Measurements from ENCODE around the gene GALNT8. TPM values are rescaled to one million over a fixed set of nuclear protein-coding genes. Genes with fewer than 3 reads are reported as not detected.
"Not testable (repeated sequence)": the region's sequence is repeated elsewhere in the genome, so short reads cannot be mapped to it uniquely, and the experiment has no call there.

Gene GALNT8, protein sequence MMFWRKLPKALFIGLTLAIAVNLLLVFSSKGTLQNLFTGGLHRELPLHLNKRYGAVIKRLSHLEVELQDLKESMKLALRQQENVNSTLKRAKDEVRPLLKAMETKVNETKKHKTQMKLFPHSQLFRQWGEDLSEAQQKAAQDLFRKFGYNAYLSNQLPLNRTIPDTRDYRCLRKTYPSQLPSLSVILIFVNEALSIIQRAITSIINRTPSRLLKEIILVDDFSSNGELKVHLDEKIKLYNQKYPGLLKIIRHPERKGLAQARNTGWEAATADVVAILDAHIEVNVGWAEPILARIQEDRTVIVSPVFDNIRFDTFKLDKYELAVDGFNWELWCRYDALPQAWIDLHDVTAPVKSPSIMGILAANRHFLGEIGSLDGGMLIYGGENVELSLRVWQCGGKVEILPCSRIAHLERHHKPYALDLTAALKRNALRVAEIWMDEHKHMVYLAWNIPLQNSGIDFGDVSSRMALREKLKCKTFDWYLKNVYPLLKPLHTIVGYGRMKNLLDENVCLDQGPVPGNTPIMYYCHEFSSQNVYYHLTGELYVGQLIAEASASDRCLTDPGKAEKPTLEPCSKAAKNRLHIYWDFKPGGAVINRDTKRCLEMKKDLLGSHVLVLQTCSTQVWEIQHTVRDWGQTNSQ
- total RNA-seq = 10 to 100 TPM; 24.5 to 41.0 TPM
- long read RNA-seq, transcript GALNT8-201 (11 exons, 2,380 nt) = major isoform, 6 of 57 reads
- long read RNA-seq, partial matches to known transcripts = 6 of 57 reads
- long read RNA-seq, other reads (novel, unspliced or antisense) = 45 of 57 reads

DNA sequence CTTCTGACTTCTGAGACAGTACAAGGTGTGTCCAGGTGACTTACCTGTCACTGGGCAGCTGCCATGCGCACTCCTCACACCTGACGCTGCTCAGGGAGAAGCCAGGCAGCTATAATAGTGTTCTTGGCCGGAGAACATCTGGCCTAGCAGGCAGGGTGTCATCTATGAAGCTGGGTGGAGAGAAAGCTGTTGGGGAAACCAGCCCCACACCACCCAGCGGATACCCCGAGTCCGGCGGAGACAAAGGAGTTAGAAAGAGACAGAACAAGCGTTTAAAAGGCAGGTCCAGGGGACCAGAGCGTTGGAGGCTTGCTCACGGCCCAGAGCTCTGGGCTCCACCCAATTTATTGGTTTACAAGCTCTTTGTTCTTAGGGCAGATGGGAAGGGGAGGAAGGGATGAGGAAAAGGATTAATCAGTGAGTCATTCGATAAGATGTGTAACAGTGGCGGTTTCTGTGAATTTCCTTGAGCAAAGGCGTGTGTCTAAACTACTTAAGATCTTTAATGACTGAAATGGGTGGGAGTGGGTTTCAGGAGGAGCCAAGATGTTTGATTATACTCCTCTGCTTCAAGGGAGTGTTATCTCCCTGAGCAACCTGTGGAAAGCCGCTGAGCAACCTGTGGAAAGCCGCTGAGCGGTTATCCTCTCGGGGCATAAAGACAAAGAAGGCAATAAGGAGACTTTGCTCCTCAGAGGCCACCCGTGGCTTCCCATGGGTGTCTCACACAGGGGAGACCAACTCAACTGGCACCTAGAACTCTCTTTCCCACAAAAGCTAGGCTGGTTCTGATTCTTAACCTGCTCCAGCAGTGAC lies at the start of gene GALNT8:
TSS of gene GALNT8 (plus strand) at position 580 of the 816 bp plus-strand sequence. CDS start 278 bp downstream, outside the sequence.
- DNase-seq (peak; percentile 66 to 79), ATAC-seq (peak; percentile 75)
- intact Hi-C loops (cut with DNase I, micrococcal nuclease) = no loop called here

DNA sequence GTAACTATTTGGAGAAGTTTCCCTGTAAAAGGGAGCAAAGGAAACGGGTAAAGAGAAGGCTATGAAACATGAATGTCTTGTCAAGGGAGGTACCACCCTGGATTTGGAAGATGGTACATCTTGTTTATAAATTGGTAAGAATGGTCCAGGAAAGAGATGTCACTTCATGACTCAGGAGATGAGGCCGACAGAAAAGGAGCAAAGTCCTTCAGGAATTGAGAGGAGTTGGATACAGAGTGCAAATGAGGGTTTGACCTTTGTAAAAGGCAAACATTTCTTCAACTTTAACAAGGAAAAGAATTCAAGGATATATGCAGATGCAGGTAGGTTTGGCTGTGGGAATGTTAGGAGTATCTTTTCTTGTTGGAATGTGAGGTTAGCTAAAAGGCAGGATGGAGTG lies 40.5 kb upstream of the GALNT8 start:
- intact Hi-C loops (cut with DNase I, micrococcal nuclease) = no loop called here
- DNase-seq (no peak), ATAC-seq (peak; percentile 85)

DNA sequence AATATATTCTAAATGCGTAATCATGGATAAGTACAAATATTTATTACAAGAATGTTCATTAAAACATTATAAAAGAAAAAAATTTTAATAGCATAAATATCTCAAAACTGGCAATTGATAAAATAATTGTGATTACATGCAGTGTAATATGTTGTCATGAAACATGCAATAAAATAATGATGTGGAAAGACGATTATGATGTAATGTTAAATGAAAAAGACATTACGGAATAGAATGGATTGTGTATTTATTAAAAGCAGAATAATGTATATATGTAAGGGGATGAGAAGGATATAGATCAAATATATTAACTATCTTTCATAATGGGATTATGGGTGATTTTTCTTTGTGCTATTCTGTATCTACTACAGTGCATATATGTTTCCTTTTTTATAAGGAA lies 38.5 kb upstream of the GALNT8 start:
- ATAC-seq = no peak
- intact Hi-C loops (cut with DNase I, micrococcal nuclease) = no loop called here
- no peak for DNase-seq

DNA sequence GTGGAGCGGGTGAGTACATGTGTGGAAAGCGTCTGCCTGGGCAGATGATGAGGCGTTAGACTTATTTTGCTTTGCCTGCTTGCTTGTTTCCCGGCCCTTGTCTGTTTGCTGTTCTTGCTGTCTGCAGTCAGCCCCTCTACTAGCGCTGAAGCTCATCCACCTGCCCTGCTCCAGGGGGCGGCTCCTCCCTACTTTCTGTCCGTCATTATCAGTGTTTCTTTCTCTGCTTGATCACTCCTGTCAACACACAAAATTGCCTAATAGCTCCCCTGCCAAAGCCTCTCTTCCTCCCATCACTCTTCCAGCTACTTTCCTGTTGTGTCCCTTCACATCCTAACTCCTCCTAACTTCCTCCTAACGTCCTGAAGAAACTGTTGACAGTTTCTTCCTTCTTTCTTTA lies 34.9 kb upstream of the GALNT8 start:
- intact Hi-C loops (cut with DNase I, micrococcal nuclease) = no loop called here
- DNase-seq (no peak), ATAC-seq (no peak)

DNA sequence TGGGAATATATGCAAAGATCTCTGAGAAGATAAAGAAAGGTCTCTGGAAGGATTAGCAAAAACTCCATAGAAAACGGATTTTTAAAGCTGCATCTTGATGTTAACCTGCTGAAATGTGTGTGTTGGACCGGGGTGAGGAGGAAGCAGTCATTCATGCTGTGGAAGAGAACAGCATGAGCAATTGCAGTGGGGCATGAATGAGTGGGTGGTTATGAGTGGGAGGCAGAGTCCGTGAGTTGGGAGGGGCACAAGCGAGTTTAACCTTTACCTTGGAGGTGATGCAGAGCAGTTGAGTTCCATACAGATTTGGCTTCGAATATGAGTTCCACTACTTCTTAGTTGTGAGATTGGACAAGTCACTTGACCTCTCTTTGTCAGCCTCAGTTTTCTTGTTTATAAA lies 29.4 kb upstream of the GALNT8 start:
- ATAC-seq = no peak
- no peak for DNase-seq
- intact Hi-C loops (cut with DNase I, micrococcal nuclease) = no loop called here

DNA sequence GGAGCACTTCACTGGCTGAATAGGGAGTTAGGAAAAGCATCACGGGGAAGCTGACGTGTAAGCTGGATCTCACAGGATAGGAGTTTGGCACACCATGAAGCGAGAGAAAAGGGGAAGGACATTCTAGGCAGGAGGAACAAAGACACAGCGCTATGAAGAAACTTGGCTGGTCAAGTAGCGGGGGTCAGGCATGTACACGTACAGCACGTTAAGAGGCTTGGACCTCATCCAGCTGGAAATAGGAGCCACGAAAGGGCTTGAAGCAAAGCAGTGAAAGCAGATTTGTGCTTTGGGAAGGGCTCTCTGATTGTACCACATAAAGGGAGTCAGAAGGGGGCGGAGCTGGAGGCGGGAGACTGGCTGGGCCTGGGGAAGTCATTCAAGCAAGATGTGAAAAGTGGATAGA lies 19.6 kb upstream of the GALNT8 start:
- ATAC-seq = no peak
- peak in 1 of 2 donors; percentile 60 for DNase-seq
- intact Hi-C loops (cut with DNase I, micrococcal nuclease) = no loop called here

DNA sequence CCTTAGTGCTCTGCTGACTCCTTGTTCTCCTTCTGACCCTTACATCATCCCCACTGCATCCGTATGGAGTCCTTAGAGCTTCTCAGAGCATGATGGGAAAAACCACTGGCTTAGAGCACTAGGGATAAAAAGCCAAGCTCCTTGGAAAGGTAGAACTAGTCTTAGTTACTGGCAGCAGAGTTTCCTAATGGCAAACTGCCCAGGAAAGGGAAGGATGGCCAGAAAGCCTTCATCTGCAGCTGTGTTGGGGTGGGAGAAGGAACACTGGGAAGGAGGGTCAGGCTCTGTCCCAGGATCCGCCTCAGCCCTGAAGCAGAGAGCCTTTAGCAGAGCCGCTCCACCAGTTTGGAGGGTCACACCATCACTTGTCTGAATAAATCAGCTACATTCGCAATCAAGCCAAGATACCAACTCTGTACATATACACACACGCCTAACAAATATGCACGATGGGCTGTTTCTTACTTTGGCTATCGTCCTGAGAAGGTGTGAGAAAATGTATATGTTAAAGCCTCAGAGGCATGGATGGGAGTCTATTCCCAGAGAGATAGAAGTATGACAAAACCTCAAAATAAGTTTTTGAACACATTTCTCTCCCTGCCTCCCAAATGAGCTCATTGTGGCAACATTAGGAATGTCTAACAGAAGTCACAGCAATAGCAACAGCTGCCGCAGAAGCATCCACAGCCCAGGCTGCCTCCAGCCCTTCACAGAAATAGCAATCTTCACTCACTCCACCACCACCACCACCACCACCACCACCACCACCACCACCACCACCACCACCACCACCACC lies 18.6 kb upstream of the GALNT8 start:
- ATAC-seq = no peak
- intact Hi-C loops (cut with DNase I, micrococcal nuclease) = no loop called here
- DNase-seq = no peak

DNA sequence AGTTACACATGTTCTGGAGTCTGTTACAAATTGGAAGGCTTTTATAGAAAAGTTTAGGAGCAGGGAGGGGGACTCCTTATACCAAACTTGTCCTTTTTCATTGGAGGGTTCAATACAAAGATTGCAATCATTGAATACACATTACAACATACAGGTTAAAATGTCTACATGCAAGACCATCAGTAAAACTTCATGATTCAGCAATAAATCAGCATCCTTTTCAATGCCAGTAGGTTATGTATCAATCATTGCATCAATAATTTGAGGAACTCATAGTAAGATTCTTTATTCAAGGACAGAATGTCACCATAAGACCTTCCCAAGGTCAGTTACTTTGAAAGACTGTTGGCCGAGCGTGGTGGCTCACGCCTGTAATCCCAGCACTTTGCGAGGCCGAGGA lies 16.5 kb upstream of the GALNT8 start:
- intact Hi-C loops (cut with DNase I, micrococcal nuclease) = no loop called here
- ATAC-seq (no peak), DNase-seq (no peak)

DNA sequence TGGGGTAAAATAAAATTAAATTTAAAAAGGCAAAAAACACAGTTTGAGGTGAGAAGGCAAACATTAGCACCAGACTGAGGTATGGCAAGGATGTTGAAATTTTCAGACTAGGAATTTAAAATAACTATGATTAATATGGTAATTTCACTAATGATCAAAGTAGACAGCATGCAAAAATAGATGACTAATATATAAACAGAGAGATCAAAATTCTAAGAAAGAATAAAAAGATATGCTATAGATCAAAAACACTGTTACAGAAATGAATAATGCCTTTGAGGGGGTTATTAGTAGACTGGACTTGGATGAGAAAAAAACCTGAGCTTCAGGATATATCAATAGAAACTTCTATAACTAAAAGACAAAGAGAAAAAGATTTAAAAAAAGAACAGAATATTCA lies 14.4 kb upstream of the GALNT8 start:
- intact Hi-C loops (cut with DNase I, micrococcal nuclease) = no loop called here
- DNase-seq (no peak), ATAC-seq (no peak)

DNA sequence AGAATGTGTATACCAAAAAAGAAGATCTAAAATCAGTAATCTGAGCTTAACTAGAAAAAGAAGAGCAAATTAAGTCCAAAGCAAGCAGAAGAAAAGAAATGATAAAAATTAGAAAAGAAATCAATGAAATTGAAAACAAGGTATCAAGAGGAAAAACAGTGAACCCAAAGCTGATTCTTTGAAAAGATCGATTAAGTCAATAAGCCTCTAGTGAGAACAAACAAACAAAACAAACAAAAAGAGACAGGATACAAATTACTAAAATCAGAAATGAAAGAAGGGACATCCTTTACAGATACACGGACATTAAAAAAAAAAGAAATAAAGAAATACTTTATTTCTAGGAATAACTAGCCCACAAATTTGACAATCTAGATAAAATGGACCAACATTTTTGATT lies 12.9 kb upstream of the GALNT8 start:
- intact Hi-C loops (cut with DNase I, micrococcal nuclease) = no loop called here
- no peak for ATAC-seq

DNA sequence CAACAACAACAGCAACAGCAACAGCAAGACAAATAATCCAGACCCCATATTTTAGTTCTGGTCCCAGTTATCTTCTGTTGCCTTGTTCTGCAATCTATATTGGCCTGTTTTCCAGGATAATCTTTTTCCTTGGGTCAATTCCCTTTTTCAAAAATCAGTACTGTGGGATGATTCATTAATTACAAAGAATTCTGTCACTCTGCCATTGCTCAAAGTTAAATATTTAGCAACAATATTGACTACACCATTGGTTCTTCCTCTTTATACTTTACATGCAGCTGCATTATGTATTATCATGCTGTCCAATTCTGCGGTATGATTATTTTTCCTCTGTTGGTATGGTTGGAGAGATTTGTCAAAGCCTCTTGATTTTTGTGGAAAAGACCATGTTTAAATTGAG lies 10.1 kb upstream of the GALNT8 start:
- DNase-seq (no peak), ATAC-seq (no peak)
- intact Hi-C loops (cut with DNase I, micrococcal nuclease) = no loop called here

More for the DNA sequence above, 12.9 kb upstream of the GALNT8 start:
- DNase-seq = no peak

DNA sequence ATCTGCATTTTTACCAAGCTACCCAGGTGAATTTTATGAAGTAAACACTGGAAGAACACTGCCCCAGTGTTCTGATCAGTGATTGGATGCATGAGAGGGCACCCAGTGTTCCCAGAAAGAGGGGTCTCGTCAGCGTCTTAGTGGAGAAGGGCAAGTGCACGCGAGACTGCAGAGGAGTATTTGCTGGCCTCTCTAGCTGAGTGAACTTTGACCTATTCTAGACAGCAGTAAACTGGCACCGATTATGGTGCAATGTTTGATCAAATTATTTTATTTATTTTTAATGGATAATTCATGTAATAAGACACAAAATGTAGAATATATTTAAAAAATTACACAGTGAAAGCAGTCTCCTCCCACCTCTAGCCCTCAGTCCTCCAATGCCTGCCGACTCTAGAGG lies 5.3 kb upstream of the GALNT8 start:
- intact Hi-C loops (cut with DNase I, micrococcal nuclease) = no loop called here
- ATAC-seq (no peak), DNase-seq (no peak)

DNA sequence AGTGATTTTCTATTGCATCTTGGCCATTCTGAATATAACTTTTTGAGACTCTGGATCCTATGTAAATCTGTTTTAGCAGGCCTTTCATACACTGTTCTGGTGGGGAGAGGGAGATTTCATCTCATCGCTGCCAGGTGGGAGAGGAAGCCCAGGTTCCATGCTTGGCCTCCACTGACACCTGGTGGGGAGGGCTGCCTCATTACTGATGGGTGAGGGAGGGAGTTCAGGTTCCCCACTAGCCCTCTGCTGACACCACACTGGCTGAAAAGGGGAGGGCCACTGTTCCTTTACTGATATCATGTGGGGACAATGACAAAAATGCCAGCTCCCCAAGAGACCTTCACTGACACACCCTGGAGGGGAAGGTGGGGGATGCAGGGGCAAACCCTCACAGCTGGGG lies 2.4 kb upstream of the GALNT8 start:
- ATAC-seq = no peak
- intact Hi-C loops (cut with DNase I, micrococcal nuclease) = no loop called here
- DNase-seq = no peak

DNA sequence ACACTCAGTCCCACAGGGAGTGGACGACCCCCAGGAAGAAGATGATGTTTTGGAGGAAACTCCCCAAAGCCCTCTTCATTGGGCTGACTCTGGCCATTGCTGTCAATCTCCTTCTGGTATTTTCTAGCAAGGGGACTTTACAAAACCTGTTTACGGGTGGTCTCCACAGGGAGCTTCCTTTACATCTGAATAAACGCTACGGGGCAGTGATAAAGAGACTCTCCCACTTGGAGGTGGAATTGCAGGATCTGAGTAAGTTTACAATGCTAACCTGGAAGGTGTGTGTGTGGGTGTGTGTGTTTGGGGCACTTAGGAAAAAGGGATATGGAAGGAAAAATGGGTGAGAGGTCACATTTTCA lies 416 bp downstream of the GALNT8 start:
- DNase-seq (peak; percentile 32 to 42), ATAC-seq (peak; percentile 58)
- intact Hi-C loops (cut with DNase I, micrococcal nuclease) = no loop called here

DNA sequence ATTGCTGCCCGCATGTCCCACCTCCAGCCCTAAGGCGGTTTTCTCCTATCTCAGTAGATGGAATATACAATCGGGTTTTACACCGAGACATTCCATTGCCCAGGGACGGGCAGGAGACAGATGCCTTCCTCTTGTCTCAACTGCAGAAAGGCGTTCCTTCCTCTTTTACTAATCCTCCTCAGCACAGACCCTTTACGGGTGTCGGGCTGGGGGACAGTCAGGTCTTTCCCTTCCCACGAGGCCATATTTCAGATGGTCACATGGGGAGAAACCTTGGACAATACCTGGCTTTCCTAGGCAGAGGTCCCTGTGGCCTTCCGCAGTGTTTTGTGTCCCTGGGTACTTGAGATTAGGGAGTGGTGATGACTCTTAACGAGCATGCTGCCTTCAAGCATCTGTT lies 1.4 kb downstream of the GALNT8 start:
- ATAC-seq; intact Hi-C loops (cut with DNase I, micrococcal nuclease); DNase-seq: not testable (repeated sequence)

DNA sequence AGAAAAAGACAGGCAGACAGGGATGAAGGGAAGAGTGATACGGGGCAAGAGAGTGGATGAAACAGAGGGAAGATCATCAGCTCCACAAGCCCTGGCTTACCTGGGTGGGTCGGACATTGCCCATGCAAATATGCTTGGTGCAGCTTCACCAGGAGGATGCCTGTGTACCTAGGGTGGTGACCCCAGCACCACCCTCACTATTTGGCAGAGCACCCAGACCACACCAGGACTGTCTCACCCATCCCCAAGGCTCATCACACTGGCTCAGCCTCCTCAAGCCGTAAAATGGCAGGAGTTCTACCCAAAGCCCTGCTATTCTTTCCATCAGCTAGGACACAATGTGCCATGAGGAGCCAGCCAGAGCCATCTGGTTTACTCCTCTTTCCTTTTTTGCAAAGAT lies 3.0 kb downstream of the GALNT8 start:
- peak; percentile 58 to 59 for DNase-seq
- peak; percentile 49 for ATAC-seq
- intact Hi-C loops (cut with DNase I, micrococcal nuclease) = no loop called here

DNA sequence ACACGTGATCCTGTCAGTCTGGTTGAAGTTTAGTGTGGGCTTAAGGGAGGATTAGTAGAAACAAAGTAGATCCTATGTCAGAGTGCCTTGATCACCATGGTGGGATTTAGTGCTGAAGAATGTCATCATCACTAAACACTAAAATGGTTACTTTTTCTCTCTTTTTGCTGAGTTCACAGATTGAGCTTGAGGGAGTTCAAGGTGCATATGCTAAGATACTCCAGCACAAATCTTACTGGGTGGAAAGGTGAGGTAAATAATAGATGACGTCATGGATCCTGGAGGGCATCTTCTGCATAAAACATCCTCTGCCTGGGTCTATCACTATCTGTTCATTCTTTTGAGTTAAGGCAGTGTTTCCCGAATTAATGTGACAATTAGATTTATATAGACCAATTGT lies 4.9 kb downstream of the GALNT8 start:
- intact Hi-C loops (cut with DNase I, micrococcal nuclease) = no loop called here
- ATAC-seq (no peak), DNase-seq (no peak)

DNA sequence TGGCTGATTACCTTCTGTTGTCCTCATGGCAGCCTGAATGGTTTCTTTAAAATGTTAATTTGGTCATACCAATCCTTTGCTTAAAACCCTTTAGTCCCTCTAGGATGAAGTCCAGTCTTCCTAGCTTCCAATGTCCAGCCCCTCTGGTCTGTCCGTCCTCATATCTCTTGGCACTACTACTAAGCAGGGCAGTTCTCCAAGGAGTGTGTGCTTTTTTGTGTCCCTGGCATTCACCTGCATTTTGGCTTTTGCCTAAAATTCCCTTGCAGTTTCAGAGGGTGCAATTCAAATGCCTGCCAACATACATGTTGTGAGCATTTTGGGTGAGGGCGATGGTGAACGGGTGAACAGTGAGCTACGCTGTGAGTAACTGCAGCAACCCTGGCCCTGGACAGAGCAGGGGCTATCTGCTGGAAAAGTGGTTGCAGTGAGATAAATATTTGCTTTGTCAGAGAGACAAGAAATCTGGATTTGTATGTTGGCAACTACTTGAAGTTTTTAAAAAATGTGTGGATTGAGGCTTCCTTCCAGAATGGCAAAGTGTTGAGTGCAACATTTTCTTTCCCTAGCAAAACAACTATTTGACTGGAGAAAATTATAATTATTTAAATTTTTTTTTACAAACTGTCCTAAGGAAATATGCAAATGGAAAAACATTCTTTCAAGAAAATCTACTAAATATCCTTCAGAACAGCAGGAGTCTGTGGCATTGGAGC lies 14.6 kb downstream of the GALNT8 start:
- ATAC-seq (no peak), DNase-seq (no peak)
- intact Hi-C loops (cut with DNase I, micrococcal nuclease) = no loop called here
